HepG2 (cell line): ENCODE data around the gene TLX1. TPM values are rescaled to one million over a fixed set of nuclear protein-coding genes. Genes with fewer than 3 reads are reported as not detected.

Experiments used
- ATAC-seq: fragments of 200-7000 bp; cut with Tn5 transposase; 3 replicates; pipeline ENCODE4 v1.9.1; 2020; ENCODE audit warnings: mild to moderate bottlenecking, moderate library complexity
- BruUV-seq: library from RNA; stranded (reverse); fragments of 400-500 nt; replicated peaks from 2 replicates; lab custom pipeline; 2021; lab: Mats Ljungman, UMichigan
- CTCF ChIA-PET: fragments of 300-600 bp; formaldehyde crosslinking; extraction: SDS; loops from one replicate; lab custom pipeline; 2021; ENCODE audit warnings: low total read pairs, inconsistent platforms, low intra/inter-chr PET ratio; lab: Yijun Ruan, JAX
- POLR2A ChIA-PET: fragments of 350-600 bp; sonication (Branson Sonifier 250); formaldehyde crosslinking; loops from one replicate; lab custom pipeline; 2020; ENCODE audit warnings: antibody characterized with exemption, inconsistent platforms; lab: Yijun Ruan, JAX
- DNase-seq: peaks from one replicate; pipeline ENCODE4 v3.0.0-alpha.2; 2015; ENCODE audit warnings: low spot score
- FAIRE-seq: peaks from 3 replicates; lab custom pipeline; 2011; peaks lifted over from hg19 to GRCh38; lab: Jason Lieb, UNC
- H2AFZ ChIP-seq: one replicate; pipeline ENCODE4 v1.6.1; 2011; ENCODE audit warnings: low read length, inconsistent platforms
- H3K27ac ChIP-seq: fragments of 300-600 bp; 3 replicates; pipeline ENCODE4 v1.8.0; 2011; ENCODE audit warnings: mixed run types, mild to moderate bottlenecking, mixed read lengths, low read length, inconsistent platforms; ENCODE audit not compliant: insufficient read depth; ENCODE audit errors: extremely low read length
- H3K27me3 ChIP-seq, 2 experiments: fragments of 200-600 bp in 1 of 2; 2 replicates in 1 of 2; 3 replicates in 1 of 2; pipeline versions ENCODE4 v1.6.0 to v1.8.0; 2011; ENCODE audit warnings: low read length in 2 of 2, mild to moderate bottlenecking in 2 of 2, moderate library complexity in 2 of 2, inconsistent platforms in 1 of 2; ENCODE audit not compliant: insufficient read depth in 2 of 2, control insufficient read depth in 1 of 2
- H3K36me3 ChIP-seq, 2 experiments: fragments of 200-600 bp in 1 of 2; replicated peaks in 1 of 2; 2 replicates in 1 of 2; 3 replicates in 1 of 2; pipeline versions ENCODE4 v1.5.1 to v1.8.0; 2011; ENCODE audit warnings: low read length in 2 of 2, inconsistent platforms in 1 of 2; ENCODE audit not compliant: insufficient read depth in 2 of 2, control insufficient read depth in 1 of 2
- H3K4me1 ChIP-seq: 2 replicates; pipeline ENCODE4 v1.5.1; 2012; ENCODE audit warnings: low read length, inconsistent platforms; ENCODE audit not compliant: insufficient read depth
- H3K4me2 ChIP-seq: 2 replicates; pipeline ENCODE4 v1.6.0; 2011; ENCODE audit warnings: low read depth, low read length, inconsistent platforms
- H3K4me3 ChIP-seq, 3 experiments: fragments of 200-600 bp in 1 of 3; sonication (generic), shearing (Covaris generic) in 1 of 3; replicated peaks in 1 of 3; 2 replicates each; pipeline ENCODE4 v1.5.1; 2011 to 2016; ENCODE audit warnings: low read length in 3 of 3, inconsistent platforms in 2 of 3, low read depth in 2 of 3, mild to moderate bottlenecking in 2 of 3, control low read depth in 1 of 3, mixed read lengths in 1 of 3; ENCODE audit not compliant: insufficient read depth in 1 of 3
- H3K79me2 ChIP-seq: one replicate; pipeline ENCODE4 v1.6.1; 2011; ENCODE audit warnings: low read length, inconsistent platforms; ENCODE audit not compliant: insufficient read depth
- H3K9ac ChIP-seq: 2 replicates; pipeline ENCODE4 v1.6.0; 2011; ENCODE audit warnings: mild to moderate bottlenecking, low read depth, low read length, inconsistent platforms; ENCODE audit not compliant: insufficient read depth
- H3K9me3 ChIP-seq: 2 replicates; pipeline ENCODE4 v1.5.1; 2012; ENCODE audit warnings: mild to moderate bottlenecking, low read length
- H4K20me1 ChIP-seq: 2 replicates; pipeline ENCODE4 v1.6.0; 2011; ENCODE audit warnings: inconsistent platforms, mild to moderate bottlenecking, low read length, moderate library complexity; ENCODE audit not compliant: insufficient read depth
- ATF7-NPFF ChIP-seq: sonication (generic); formaldehyde crosslinking; IDR thresholded peaks from 2 replicates; pipeline ENCODE4 v1.8.1; 2023; ENCODE audit warnings: mild to moderate bottlenecking, low read depth, missing genetic modification reagents, moderate library complexity
- ELF1 ChIP-seq: sonication (generic); formaldehyde crosslinking; IDR thresholded peaks from 2 replicates; pipeline ENCODE4 v1.4.0; 2020; ENCODE audit warnings: missing genetic modification reagents
- KLF9 ChIP-seq: IDR thresholded peaks from 2 replicates; pipeline ENCODE4 v1.6.1; 2016; ENCODE audit warnings: low read depth
- SALL1 ChIP-seq: sonication (generic); formaldehyde crosslinking; IDR thresholded peaks from 2 replicates; pipeline ENCODE4 v1.8.0; 2022; ENCODE audit warnings: mild to moderate bottlenecking, missing genetic modification reagents
- TCF12 ChIP-seq, 2 experiments: fragments of 450-650 bp in 1 of 2; sonication (generic) in 1 of 2; formaldehyde crosslinking in 1 of 2; IDR thresholded peaks; 2 replicates each; pipeline versions ENCODE4 v1.6.1 to v1.8.0; 2017 to 2022; ENCODE audit warnings: antibody characterized with exemption in 1 of 2, mild to moderate bottlenecking in 1 of 2, missing genetic modification reagents in 1 of 2, moderate library complexity in 1 of 2
- ZNF143 ChIP-seq: sonication (generic); formaldehyde crosslinking; IDR thresholded peaks from 2 replicates; pipeline ENCODE4 v1.4.0; 2020; ENCODE audit warnings: missing genetic modification reagents
- ZNF556 ChIP-seq: sonication (generic); formaldehyde crosslinking; IDR thresholded peaks from 2 replicates; pipeline ENCODE4 v1.4.0; 2020; ENCODE audit warnings: mild to moderate bottlenecking, missing genetic modification reagents, borderline replicate concordance
- ZNF883 ChIP-seq: sonication (generic); formaldehyde crosslinking; IDR thresholded peaks from 2 replicates; pipeline ENCODE4 v1.5.1; 2020; ENCODE audit warnings: mild to moderate bottlenecking, missing genetic modification reagents; ENCODE audit errors: not compliant biosample characterization
- WGBS: methylation state at CpG from one replicate; pipeline ENCODE4 v1.1.6; 2017; ENCODE audit warnings: low lambda C conversion rate; 5-methylcytosine and 5-hydroxymethylcytosine counted together
- in situ Hi-C: cut with HindIII; loops from 2 replicates; pipeline ENCODE4 v1.10.0; 2017; ENCODE audit warnings: low pct_unique_long_range_greater_than_20kb; ENCODE audit not compliant: extremely low pct_ligation_motif_present
- intact Hi-C: fragments of 100-400 bp; cut with micrococcal nuclease; formaldehyde crosslinking; loops from one replicate; pipeline ENCODE4 v1.10.0; 2022; ENCODE audit not compliant: unreplicated experiment
- polyA plus RNA-seq, 8 experiments: library from polyadenylated mRNA; depleted of rRNA in 3 of 8; stranded (reverse) in 7 of 8; unstranded in 1 of 8; fragments of >200 nt; fragmentation: Illumina TruSeq in 4 of 8; extraction: Trizol in 4 of 8; gene quantifications; 2 replicates each; pipeline versions ENCODE4 v1.2.1 to v1.2.3, GENCODE V29; 2011 to 2016; ENCODE audit warnings: low read depth in 4 of 8, missing spikeins in 1 of 8, mixed read lengths in 1 of 8; ENCODE audit not compliant: insufficient read depth in 1 of 8
- total RNA-seq, 5 experiments: library from RNA; depleted of rRNA; stranded (reverse); fragments of >200 nt; fragmentation: Illumina TruSeq; extraction: Trizol; gene quantifications; 2 replicates each; pipeline ENCODE4 v1.2.3, GENCODE V29; 2016; ENCODE audit warnings: low read depth in 1 of 5
- TF ChIP-seq, protein P1 (sequence below): fragments of 450-650 bp; IDR thresholded peaks from 2 replicates; pipeline ENCODE4 v1.6.1; 2016
- TF ChIP-seq, protein P2 (sequence below): sonication (generic); formaldehyde crosslinking; IDR thresholded peaks from 2 replicates; pipeline ENCODE4 v1.8.1; 2023; ENCODE audit warnings: mild to moderate bottlenecking, missing genetic modification reagents

TLX1 gene
- total and polyA plus RNA-seq, 2 of the 13 experiments (the other 11 are each of a cell fraction or from before 2014, with no cell fraction given): 0.07 to 0.26 TPM

DNA sequence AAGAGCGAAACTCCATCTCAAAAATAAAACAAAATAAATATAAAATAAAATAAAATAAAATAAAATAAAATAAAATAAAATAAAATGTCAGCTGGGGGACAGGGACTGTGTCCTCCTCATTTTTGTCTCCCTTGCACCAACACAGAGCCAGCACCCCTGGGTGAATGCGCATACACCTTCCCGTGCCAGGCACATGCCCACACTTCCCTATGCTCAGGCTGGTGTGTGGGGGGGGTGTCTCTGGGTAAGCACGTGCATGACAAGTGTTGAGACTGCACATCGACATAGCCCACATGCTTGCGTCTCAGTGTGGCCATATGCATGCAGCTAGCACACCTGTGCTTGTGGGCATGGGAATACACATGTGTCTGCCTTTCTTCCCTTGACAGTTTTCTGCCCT, 24.7 kb upstream of the TLX1 start:
- H3K9me3 ChIP-seq: no peaks in the 10 kb centered on the region
- FAIRE-seq (no peak), ATAC-seq (no peak), DNase-seq (no peak)
- ChIA-PET POLR2A (no interaction called here), CTCF (no interaction called here)
- no peak overlapping the region for H2AFZ ChIP-seq
- no TSS peak for BruUV-seq
- H3K27ac ChIP-seq: no peak overlapping the region
- H3K4me1 ChIP-seq: peaks cover 3% of the 10 kb centered on the region
- peaks cover 5 to 24% of the 10 kb centered on the region in 2 experiments; a peak in 3 of 5 replicates for H3K27me3 ChIP-seq
- in situ Hi-C loops (no loop called here), intact Hi-C loops (no loop called here)
- no peaks in the 10 kb centered on the region for H3K79me2 ChIP-seq
- H4K20me1 ChIP-seq: no peaks in the 10 kb centered on the region
- TF ChIP-seq ATF7-NPFF (CRISPR knock-in tag): no peak
- TF ChIP-seq, protein P1, sequence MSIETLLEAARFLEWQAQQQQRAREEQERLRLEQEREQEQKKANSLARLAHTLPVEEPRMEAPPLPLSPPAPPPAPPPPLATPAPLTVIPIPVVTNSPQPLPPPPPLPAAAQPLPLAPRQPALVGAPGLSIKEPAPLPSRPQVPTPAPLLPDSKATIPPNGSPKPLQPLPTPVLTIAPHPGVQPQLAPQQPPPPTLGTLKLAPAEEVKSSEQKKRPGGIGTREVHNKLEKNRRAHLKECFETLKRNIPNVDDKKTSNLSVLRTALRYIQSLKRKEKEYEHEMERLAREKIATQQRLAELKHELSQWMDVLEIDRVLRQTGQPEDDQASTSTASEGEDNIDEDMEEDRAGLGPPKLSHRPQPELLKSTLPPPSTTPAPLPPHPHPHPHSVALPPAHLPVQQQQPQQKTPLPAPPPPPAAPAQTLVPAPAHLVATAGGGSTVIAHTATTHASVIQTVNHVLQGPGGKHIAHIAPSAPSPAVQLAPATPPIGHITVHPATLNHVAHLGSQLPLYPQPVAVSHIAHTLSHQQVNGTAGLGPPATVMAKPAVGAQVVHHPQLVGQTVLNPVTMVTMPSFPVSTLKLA: 0 out of 2 replicates have a peak, but pooled peaks have one; percentile 22
- no peak overlapping the region for H3K9ac ChIP-seq
- no peak overlapping the region for H3K4me3 ChIP-seq
- H3K4me2 ChIP-seq: no peak overlapping the region
- WGBS: 73% methylated on average over 4 of the region's 6 CpGs
- H3K36me3 ChIP-seq: no peaks in the 10 kb centered on the region

DNA sequence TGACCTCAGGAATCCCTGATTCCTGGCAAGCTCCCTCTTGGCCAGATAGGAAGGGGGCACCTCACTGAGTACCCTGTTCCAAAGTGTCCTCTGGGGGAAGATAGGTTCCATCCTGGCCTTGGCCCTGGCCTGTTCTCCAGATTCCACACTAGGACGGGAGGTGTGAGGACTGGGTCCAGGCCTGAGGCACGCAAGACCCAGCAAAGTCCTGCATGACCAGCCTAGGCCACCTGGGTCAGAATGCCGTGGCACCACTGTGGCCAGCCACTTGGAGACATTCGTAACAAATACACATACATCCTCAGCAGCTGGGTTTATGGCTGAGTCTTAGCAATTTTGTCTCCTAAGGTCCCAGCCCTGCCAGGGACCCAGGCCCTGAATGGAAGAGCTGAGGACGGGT, 23.3 kb upstream of the TLX1 start:
- CTCF ChIA-PET: no interaction called here
- no TSS peak for BruUV-seq
- H3K4me1 ChIP-seq: peaks cover 17% of the 10 kb centered on the region
- in situ Hi-C loops: no loop called here
- ATAC-seq (no peak; the same call in 2 of the 3 replicates), DNase-seq (no peak), FAIRE-seq (no peak)
- no peaks in the 10 kb centered on the region for H3K36me3 ChIP-seq
- H3K27me3 ChIP-seq: peaks cover 4 to 22% of the 10 kb centered on the region in 2 experiments; a peak in 2 of 5 replicates
- H3K27ac ChIP-seq: no peak overlapping the region
- H4K20me1 ChIP-seq: no peaks in the 10 kb centered on the region
- TF ChIP-seq, protein P2, sequence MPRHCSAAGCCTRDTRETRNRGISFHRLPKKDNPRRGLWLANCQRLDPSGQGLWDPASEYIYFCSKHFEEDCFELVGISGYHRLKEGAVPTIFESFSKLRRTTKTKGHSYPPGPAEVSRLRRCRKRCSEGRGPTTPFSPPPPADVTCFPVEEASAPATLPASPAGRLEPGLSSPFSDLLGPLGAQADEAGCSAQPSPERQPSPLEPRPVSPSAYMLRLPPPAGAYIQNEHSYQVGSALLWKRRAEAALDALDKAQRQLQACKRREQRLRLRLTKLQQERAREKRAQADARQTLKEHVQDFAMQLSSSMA (CRISPR knock-in tag): no peak
- TF ChIP-seq KLF9 (CRISPR knock-in tag): no peak
- TF ChIP-seq ZNF556 (CRISPR knock-in tag): no peak
- TF ChIP-seq TCF12 (IDR thresholded peaks at IDR 0.05): no peak
- no peak for TF ChIP-seq TCF12 (CRISPR knock-in tag; IDR thresholded peaks at IDR 0.05)
- no peak for TF ChIP-seq ZNF883
- no peak for TF ChIP-seq SALL1
- no peak for TF ChIP-seq ELF1 (CRISPR knock-in tag)
- no peak for TF ChIP-seq ZNF143 (CRISPR knock-in tag)
- no peaks in the 10 kb centered on the region for H3K9me3 ChIP-seq
- 33% methylated on average over 3 of the region's 5 CpGs for WGBS
- H3K9ac ChIP-seq: no peak overlapping the region
- H3K4me2 ChIP-seq: no peak overlapping the region
- H3K79me2 ChIP-seq: no peaks in the 10 kb centered on the region
- intact Hi-C loops: no loop called here
- H2AFZ ChIP-seq: no peak overlapping the region
- H3K4me3 ChIP-seq: no peak overlapping the region
- POLR2A ChIA-PET: no interaction called here
